DOHH2 (cell line): ENCODE data around the gene PIGBOS1.

Source experiments
- H3F3A ChIP-seq: fragments of 200-600 bp; sonication (generic), shearing (Covaris generic); 2 replicates; pipeline ENCODE4 v1.6.0; 2016; ENCODE audit warnings: antibody characterized with exemption, mild to moderate bottlenecking; ENCODE audit not compliant: control insufficient read depth, insufficient read depth
- H3K27ac ChIP-seq: fragments of 200-600 bp; sonication (generic); 2 replicates; pipeline ENCODE4 v1.5.1; 2014; ENCODE audit warnings: low read depth, mild to moderate bottlenecking, low read length, moderate library complexity
- H3K27me3 ChIP-seq: fragments of 200-600 bp; sonication (generic); 2 replicates; pipeline ENCODE4 v1.6.1; 2014; ENCODE audit warnings: mild to moderate bottlenecking, low read length, mixed read lengths; ENCODE audit not compliant: control insufficient read depth
- H3K36me3 ChIP-seq: fragments of 200-600 bp; sonication (generic); 2 replicates; pipeline ENCODE4 v1.6.1; 2014; ENCODE audit warnings: mild to moderate bottlenecking, low read length, moderate library complexity, mixed read lengths; ENCODE audit not compliant: control insufficient read depth
- H3K4me1 ChIP-seq: fragments of 200-600 bp; sonication (generic); 2 replicates; pipeline ENCODE4 v1.6.1; 2014; ENCODE audit warnings: mild to moderate bottlenecking, low read length, mixed read lengths; ENCODE audit not compliant: control insufficient read depth
- H3K4me2 ChIP-seq: fragments of 200-600 bp; sonication (generic); 2 replicates; pipeline ENCODE4 v1.6.0; 2014; ENCODE audit warnings: mild to moderate bottlenecking, low read length, moderate library complexity
- H3K4me3 ChIP-seq: fragments of 200-600 bp; sonication (generic); 2 replicates; pipeline ENCODE4 v1.5.1; 2014; ENCODE audit warnings: mild to moderate bottlenecking, low read length, mixed read lengths
- H3K79me2 ChIP-seq: fragments of 200-600 bp; sonication (generic); 2 replicates; pipeline ENCODE4 v1.6.1; 2014; ENCODE audit warnings: mild to moderate bottlenecking, low read length, mixed read lengths; ENCODE audit not compliant: control insufficient read depth
- H3K9me2 ChIP-seq: fragments of 200-600 bp; sonication (generic); replicated peaks from 2 replicates; pipeline ENCODE4 v1.6.1; 2014; ENCODE audit warnings: mild to moderate bottlenecking, low read length, mixed read lengths; ENCODE audit not compliant: control insufficient read depth
- H3K9me3 ChIP-seq: fragments of 200-600 bp; sonication (generic); 2 replicates; pipeline ENCODE4 v1.6.1; 2014; ENCODE audit warnings: antibody characterized with exemption, low read length, mixed read lengths; ENCODE audit not compliant: control insufficient read depth, insufficient read depth
- H4K20me1 ChIP-seq: fragments of 200-600 bp; sonication (generic); 2 replicates; pipeline ENCODE4 v1.6.0; 2014; ENCODE audit warnings: low read depth, mild to moderate bottlenecking, antibody characterized with exemption, low read length, moderate library complexity; ENCODE audit not compliant: control insufficient read depth, insufficient read depth
- EZH2phosphoT487 ChIP-seq: fragments of 200-600 bp; sonication (generic); IDR thresholded peaks from 2 replicates; pipeline ENCODE4 v1.6.1; 2017; ENCODE audit warnings: borderline replicate concordance, mild to moderate bottlenecking, antibody characterized with exemption, low read length, moderate library complexity, mixed read lengths
- TF ChIP-seq, protein P1 (sequence below): fragments of 200-600 bp; sonication (generic); IDR thresholded peaks from one replicate; pipeline ENCODE4 v1.5.1; 2014; ENCODE audit warnings: antibody characterized with exemption, mild to moderate bottlenecking, low read depth, low read length; ENCODE audit not compliant: poor library complexity, severe bottlenecking

The PIGBOS1 gene

DNA sequence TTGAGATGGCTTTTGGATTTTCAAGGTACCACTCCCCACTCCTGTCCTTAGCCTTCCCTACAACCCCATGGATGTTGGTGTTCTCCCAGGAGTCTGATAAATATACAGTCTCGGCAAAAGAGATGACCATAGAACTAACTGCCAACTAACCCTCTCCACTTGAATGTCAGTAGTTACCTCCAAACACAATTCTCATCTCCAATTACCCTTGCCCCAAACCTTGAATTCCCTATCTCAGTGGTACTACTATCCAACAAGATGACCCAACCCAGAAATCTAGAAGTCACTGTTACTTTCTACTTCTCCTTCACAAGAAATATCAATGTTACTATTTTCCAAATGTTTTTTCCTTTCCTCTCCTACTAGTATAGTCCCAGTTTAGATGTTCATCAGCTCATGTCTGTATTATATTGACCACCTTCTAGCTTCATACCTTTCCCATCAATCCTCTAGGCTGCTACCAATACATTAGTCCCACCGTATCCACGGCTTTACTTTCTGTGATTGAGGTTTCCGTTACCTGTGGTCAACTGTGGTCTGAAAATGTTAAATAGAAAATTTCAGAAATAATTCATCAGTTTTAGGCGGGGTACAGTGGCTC, 38.2 kb upstream of the PIGBOS1 start:
- H3K9me2 ChIP-seq: no peaks in the 10 kb centered on the region
- no peak for TF ChIP-seq EZH2phosphoT487
- TF ChIP-seq, protein P1, sequence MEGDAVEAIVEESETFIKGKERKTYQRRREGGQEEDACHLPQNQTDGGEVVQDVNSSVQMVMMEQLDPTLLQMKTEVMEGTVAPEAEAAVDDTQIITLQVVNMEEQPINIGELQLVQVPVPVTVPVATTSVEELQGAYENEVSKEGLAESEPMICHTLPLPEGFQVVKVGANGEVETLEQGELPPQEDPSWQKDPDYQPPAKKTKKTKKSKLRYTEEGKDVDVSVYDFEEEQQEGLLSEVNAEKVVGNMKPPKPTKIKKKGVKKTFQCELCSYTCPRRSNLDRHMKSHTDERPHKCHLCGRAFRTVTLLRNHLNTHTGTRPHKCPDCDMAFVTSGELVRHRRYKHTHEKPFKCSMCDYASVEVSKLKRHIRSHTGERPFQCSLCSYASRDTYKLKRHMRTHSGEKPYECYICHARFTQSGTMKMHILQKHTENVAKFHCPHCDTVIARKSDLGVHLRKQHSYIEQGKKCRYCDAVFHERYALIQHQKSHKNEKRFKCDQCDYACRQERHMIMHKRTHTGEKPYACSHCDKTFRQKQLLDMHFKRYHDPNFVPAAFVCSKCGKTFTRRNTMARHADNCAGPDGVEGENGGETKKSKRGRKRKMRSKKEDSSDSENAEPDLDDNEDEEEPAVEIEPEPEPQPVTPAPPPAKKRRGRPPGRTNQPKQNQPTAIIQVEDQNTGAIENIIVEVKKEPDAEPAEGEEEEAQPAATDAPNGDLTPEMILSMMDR: no peak
- no peaks in the 10 kb centered on the region for H3K27me3 ChIP-seq
- no peak overlapping the region for H3K4me3 ChIP-seq
- no peaks in the 10 kb centered on the region for H3F3A ChIP-seq
- no peaks in the 10 kb centered on the region for H3K79me2 ChIP-seq
- no peak overlapping the region for H3K4me2 ChIP-seq
- H4K20me1 ChIP-seq: no peaks in the 10 kb centered on the region
- H3K27ac ChIP-seq: no peak overlapping the region
- H3K36me3 ChIP-seq: no peaks in the 10 kb centered on the region
- H3K9me3 ChIP-seq: no peaks in the 10 kb centered on the region
- H3K4me1 ChIP-seq: no peaks in the 10 kb centered on the region

DNA sequence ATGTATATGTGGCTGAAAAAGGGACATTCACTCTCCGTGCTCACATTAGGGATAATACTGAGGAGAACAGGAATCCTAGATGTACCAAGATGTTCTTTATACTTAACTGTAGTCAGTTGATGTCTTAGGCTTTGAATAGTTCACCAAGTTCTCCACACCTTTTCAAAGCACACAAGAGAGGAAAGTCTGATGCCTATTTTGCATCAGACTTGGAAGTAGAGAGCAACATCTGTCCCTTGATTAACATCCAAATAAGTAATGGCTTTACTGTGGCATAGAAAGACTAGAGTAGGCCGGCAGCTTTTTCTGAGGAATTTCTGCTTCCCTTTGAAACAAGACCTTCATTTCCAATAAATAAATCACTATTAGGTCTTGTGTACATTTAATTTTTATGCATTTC, 34.1 kb upstream of the PIGBOS1 start:
- no peaks in the 10 kb centered on the region for H3K9me3 ChIP-seq
- H3K4me3 ChIP-seq: no peak overlapping the region

DNA sequence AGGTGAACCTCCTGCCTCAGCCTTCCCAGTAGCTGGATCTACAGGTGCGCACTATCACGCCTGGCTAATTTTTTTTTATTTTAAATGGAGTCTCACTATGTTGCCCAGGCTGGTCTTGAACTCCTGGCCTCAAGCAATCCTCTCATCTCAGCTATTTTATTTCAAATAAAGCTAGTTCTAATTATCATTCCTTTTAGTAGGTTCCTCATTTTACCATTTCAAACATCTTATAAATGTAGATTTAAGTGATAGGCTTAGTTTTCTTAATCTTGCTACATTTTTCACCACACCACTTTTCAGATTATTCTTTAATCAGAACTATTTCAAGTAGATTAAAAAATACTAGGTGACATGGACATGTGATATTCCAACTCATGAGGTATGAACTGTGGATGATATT, 30.4 kb upstream of the PIGBOS1 start:
- Histone ChIP-seq H3K27ac (no peak overlapping the region), H3K4me3 (no peak overlapping the region), H3K36me3 (0 out of 2 replicates have a peak, but pooled peaks cover 2% of the 10 kb centered on the region), H4K20me1 (no peaks in the 10 kb centered on the region), H3K9me2 (no peaks in the 10 kb centered on the region), H3F3A (no peaks in the 10 kb centered on the region), H3K4me2 (no peak overlapping the region), H3K27me3 (no peaks in the 10 kb centered on the region), H3K9me3 (no peaks in the 10 kb centered on the region), H3K79me2 (no peaks in the 10 kb centered on the region), H3K4me1 (no peaks in the 10 kb centered on the region)
- TF ChIP-seq EZH2phosphoT487: no peak
- TF ChIP-seq, protein P1: no peak

More for the DNA sequence above, 34.1 kb upstream of the PIGBOS1 start:
- 0 out of 2 replicates have a peak, but pooled peaks cover 2% of the 10 kb centered on the region for H3K36me3 ChIP-seq
- no peaks in the 10 kb centered on the region for H4K20me1 ChIP-seq
- H3K27me3 ChIP-seq: no peaks in the 10 kb centered on the region
- H3K4me2 ChIP-seq: no peak overlapping the region
- no peaks in the 10 kb centered on the region for H3K79me2 ChIP-seq
- H3K9me2 ChIP-seq: no peaks in the 10 kb centered on the region
- no peak for TF ChIP-seq EZH2phosphoT487
- TF ChIP-seq, protein P1: no peak
- no peaks in the 10 kb centered on the region for H3F3A ChIP-seq
- no peak overlapping the region for H3K27ac ChIP-seq
- H3K4me1 ChIP-seq: no peaks in the 10 kb centered on the region
